COLO668 (cell line): ENCODE measurements around the gene APAF1.

Experiments used
- DNase-seq: peaks from one replicate; lab custom pipeline; 2025; ENCODE audit not compliant: unreplicated experiment; lab: John Stamatoyannopoulos, UW

Gene APAF1

GRCh38 chr12:98725476-98726247 lies 80.6 kb downstream of the APAF1 start:
- DNase-seq, result peak; percentile 62

- no peak for DNase-seq
Measured at GRCh38 chr12:98727196-98727595, 82.1 kb downstream of the APAF1 start.

- no peak for DNase-seq
Measured at GRCh38 chr12:98730412-98730811, 85.3 kb downstream of the APAF1 start.

- no peak for DNase-seq
Measured at GRCh38 chr12:98733667-98734350, 88.7 kb downstream of the APAF1 start.

GRCh38 chr12:98735821-98736220 lies 90.7 kb downstream of the APAF1 start:
- DNase-seq, result no peak

- DNase-seq, result peak; percentile 73
Measured at GRCh38 chr12:98736352-98737321, 91.5 kb downstream of the APAF1 start.

GRCh38 chr12:98737322-98737712 lies 92.2 kb downstream of the APAF1 start:
- peak; percentile 57 for DNase-seq

- no peak for DNase-seq
Measured at GRCh38 chr12:98738002-98738401, 92.9 kb downstream of the APAF1 start.

- no peak for DNase-seq
Measured at GRCh38 chr12:98738539-98738938, 93.4 kb downstream of the APAF1 start.

- DNase-seq, result no peak
Measured at GRCh38 chr12:98740751-98741150, 95.7 kb downstream of the APAF1 start.

GRCh38 chr12:98741196-98741555 lies 96.1 kb downstream of the APAF1 start:
- no peak for DNase-seq

GRCh38 chr12:98741556-98742265 lies 96.6 kb downstream of the APAF1 start:
- no peak for DNase-seq

GRCh38 chr12:98743362-98743953 lies 98.4 kb downstream of the APAF1 start:
- peak; percentile 25 for DNase-seq

GRCh38 chr12:98744680-98745079 lies 99.6 kb downstream of the APAF1 start:
- DNase-seq, result no peak

GRCh38 chr12:98745578-98746391 lies 100.7 kb downstream of the APAF1 start:
- no peak for DNase-seq

- no peak for DNase-seq
Measured at GRCh38 chr12:98748463-98748862, 103.4 kb downstream of the APAF1 start.

- DNase-seq, result no peak
Measured at GRCh38 chr12:98750511-98750910, 105.4 kb downstream of the APAF1 start.

GRCh38 chr12:98751580-98752115 lies 106.6 kb downstream of the APAF1 start:
- DNase-seq, result no peak

GRCh38 chr12:98752726-98753125 lies 107.6 kb downstream of the APAF1 start:
- no peak for DNase-seq
